ENCODE data around the gene MIR17HG.

Gene MIR17HG

GRCh38 chr13:91312324-91312723 lies 35.2 kb upstream of the MIR17HG start:
- H3K27me3 ChIP-seq (replicated peaks; ENCODE audit: insufficient read depth, low read length): no peaks in the 10 kb centered on the region
- H4K20me1 ChIP-seq (ENCODE audit: insufficient read depth, low read length): no peaks in the 10 kb centered on the region
- H3K27ac ChIP-seq (ENCODE audit: low read length): no peak overlapping the region
- H3K79me2 ChIP-seq (ENCODE audit: low read length): no peaks in the 10 kb centered on the region
- no peak overlapping the region for H3K4me2 ChIP-seq (ENCODE audit: low read depth, low read length)
- H3K36me3 ChIP-seq (replicated peaks; ENCODE audit: insufficient read depth, low read length): no peaks in the 10 kb centered on the region
- H3F3A ChIP-seq (ENCODE audit: insufficient read depth, low read length): no peaks in the 10 kb centered on the region
- H3K4me3 ChIP-seq (ENCODE audit: low read length): no peak overlapping the region
- no peaks in the 10 kb centered on the region for H3K4me1 ChIP-seq (ENCODE audit: low read length)
- H2AFZ ChIP-seq (ENCODE audit: low read length): no peak overlapping the region
- no peak overlapping the region for H3K9ac ChIP-seq (ENCODE audit: low read length)
- no peak for DNase-seq
- no peaks in the 10 kb centered on the region for H3K9me2 ChIP-seq (replicated peaks; ENCODE audit: insufficient read depth, low read length)
- no peaks in the 10 kb centered on the region for H3K9me3 ChIP-seq (replicated peaks; ENCODE audit: insufficient read depth, low read length)
- no peak for TF ChIP-seq CTCF (IDR thresholded peaks at IDR 0.05; ENCODE audit: low read length)
- TF ChIP-seq EZH2 (optimal IDR thresholded peaks at IDR 0.05; ENCODE audit: low read depth, low read length): no peak
- no peak for TF ChIP-seq EZH2phosphoT487 (IDR thresholded peaks at IDR 0.05; ENCODE audit: low read length)

- Histone ChIP-seq H3K4me1 (ENCODE audit: low read length) (no peaks in the 10 kb centered on the region), H3K4me3 (ENCODE audit: low read length) (peak overlapping the region; percentile 18; the same call in 1 of the 2 replicates), H3F3A (ENCODE audit: insufficient read depth, low read length) (no peaks in the 10 kb centered on the region), H3K27me3 (replicated peaks; ENCODE audit: insufficient read depth, low read length) (no peaks in the 10 kb centered on the region), H2AFZ (ENCODE audit: low read length) (no peak overlapping the region), H3K9me3 (replicated peaks; ENCODE audit: insufficient read depth, low read length) (no peaks in the 10 kb centered on the region), H3K27ac (ENCODE audit: low read length) (no peak overlapping the region), H3K4me2 (ENCODE audit: low read depth, low read length) (peak overlapping the region; percentile 59; the same call in 1 of the 2 replicates), H3K9me2 (replicated peaks; ENCODE audit: insufficient read depth, low read length) (no peaks in the 10 kb centered on the region), H4K20me1 (ENCODE audit: insufficient read depth, low read length) (no peaks in the 10 kb centered on the region), H3K36me3 (replicated peaks; ENCODE audit: insufficient read depth, low read length) (no peaks in the 10 kb centered on the region), H3K79me2 (ENCODE audit: low read length) (no peaks in the 10 kb centered on the region), H3K9ac (ENCODE audit: low read length) (no peak overlapping the region)
- TF ChIP-seq CTCF (IDR thresholded peaks at IDR 0.05; ENCODE audit: low read length): peak; percentile 53
- no peak for TF ChIP-seq EZH2 (optimal IDR thresholded peaks at IDR 0.05; ENCODE audit: low read depth, low read length)
- peak; percentile 55 for DNase-seq
Observed at GRCh38 chr13:91313103-91313502, 34.4 kb upstream of the MIR17HG start.

GRCh38 chr13:91313581-91313980 lies 33.9 kb upstream of the MIR17HG start:
- Histone ChIP-seq H3K9ac (ENCODE audit: low read length) (no peak overlapping the region), H3F3A (ENCODE audit: insufficient read depth, low read length) (no peaks in the 10 kb centered on the region), H3K4me3 (ENCODE audit: low read length) (peak overlapping the region; percentile 18; the same call in 1 of the 2 replicates), H4K20me1 (ENCODE audit: insufficient read depth, low read length) (no peaks in the 10 kb centered on the region), H3K4me2 (ENCODE audit: low read depth, low read length) (peak overlapping the region; percentile 59; the same call in 1 of the 2 replicates), H3K36me3 (replicated peaks; ENCODE audit: insufficient read depth, low read length) (no peaks in the 10 kb centered on the region), H3K9me3 (replicated peaks; ENCODE audit: insufficient read depth, low read length) (no peaks in the 10 kb centered on the region), H3K4me1 (ENCODE audit: low read length) (0 out of 2 replicates have a peak, but pooled peaks cover 2% of the 10 kb centered on the region), H3K79me2 (ENCODE audit: low read length) (no peaks in the 10 kb centered on the region), H3K27ac (ENCODE audit: low read length) (no peak overlapping the region), H3K27me3 (replicated peaks; ENCODE audit: insufficient read depth, low read length) (no peaks in the 10 kb centered on the region), H2AFZ (ENCODE audit: low read length) (no peak overlapping the region), H3K9me2 (replicated peaks; ENCODE audit: insufficient read depth, low read length) (no peaks in the 10 kb centered on the region)
- TF ChIP-seq EZH2phosphoT487 (IDR thresholded peaks at IDR 0.05; ENCODE audit: low read length) (no peak), EZH2 (optimal IDR thresholded peaks at IDR 0.05; ENCODE audit: low read depth, low read length) (no peak), CTCF (IDR thresholded peaks at IDR 0.05; ENCODE audit: low read length) (no peak)
- DNase-seq: no peak
